ENCODE results near the gene NTN4. TPM values are rescaled to one million over a fixed set of nuclear protein-coding genes. Genes with fewer than 3 reads are reported as not detected.

The NTN4 gene
- total RNA-seq, 1 donor from 2014 or later = not detected

DNA sequence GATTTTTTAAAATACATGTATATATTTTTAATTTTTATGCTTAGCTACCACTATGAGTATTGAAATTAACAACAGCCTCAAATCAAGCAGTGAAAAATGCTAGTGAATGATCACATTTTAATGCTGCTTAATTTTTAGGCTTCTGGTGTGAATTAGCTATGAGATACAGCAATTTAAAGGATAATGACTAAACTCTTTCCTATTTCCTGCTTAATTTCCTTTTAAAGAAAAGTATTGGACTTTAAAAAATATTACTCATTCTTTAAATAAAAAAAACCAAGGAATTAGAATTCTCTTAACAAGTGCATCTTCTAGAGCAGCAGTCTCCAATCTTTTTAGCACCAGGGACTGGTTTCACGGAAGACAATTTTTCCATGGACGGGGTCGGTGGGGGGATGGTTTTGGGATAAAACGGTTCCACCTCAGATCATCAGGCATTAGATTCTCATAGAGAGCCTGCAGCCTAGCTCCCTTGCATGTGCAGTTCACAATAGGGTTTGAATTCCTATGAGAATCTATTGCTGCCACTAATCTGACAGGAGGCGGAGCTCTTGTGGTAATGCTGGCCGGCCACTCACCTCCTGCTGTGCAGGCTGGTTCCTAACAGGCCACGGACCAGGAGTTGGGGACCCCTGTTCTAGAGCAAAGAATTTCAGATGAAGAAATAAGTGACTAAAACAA lies 18.6 kb upstream of the NTN4 start:
- Mint-ChIP-seq H3K36me3 (ENCODE audit: low read depth) (no peaks in the 10 kb centered on the region), H3K9me3 (no peaks in the 10 kb centered on the region), H3K27ac (no peak overlapping the region), H3K4me1 (no peaks in the 10 kb centered on the region), H3K27me3 (peaks cover 26% of the 10 kb centered on the region), H3K4me3 (no peak overlapping the region)
- DNase-seq = no peak
- intact Hi-C loops (cut with micrococcal nuclease) = no loop called here

DNA sequence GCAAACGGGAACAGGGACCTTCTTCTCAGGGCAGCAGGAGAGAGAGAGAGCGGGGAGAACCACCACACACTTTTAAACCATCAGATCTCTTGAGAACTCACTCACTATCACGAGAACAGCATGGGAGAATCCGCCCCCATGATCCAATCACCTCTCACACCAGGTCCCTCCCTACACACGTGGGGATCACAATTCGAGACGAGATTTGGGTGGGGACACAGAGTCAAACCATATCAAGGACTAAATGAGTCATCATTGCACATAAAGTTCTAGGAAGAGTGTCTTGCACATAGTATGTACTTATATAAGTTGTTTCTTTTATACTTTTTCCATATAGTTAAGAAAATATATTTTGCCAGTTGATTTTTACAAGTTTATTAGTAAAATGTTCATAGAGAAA lies 17.6 kb upstream of the NTN4 start:
- no peak overlapping the region for H3K27ac Mint-ChIP-seq
- H3K4me3 Mint-ChIP-seq = no peak overlapping the region
- H3K9me3 Mint-ChIP-seq = no peaks in the 10 kb centered on the region
- H3K27me3 Mint-ChIP-seq = peaks cover 28% of the 10 kb centered on the region
- H3K36me3 Mint-ChIP-seq (ENCODE audit: low read depth) = no peaks in the 10 kb centered on the region
- no peak for DNase-seq
- intact Hi-C loops (cut with micrococcal nuclease) = no loop called here
- no peaks in the 10 kb centered on the region for H3K4me1 Mint-ChIP-seq

- DNase-seq = no peak
- no peak overlapping the region for H3K27ac Mint-ChIP-seq
- no peak overlapping the region for H3K4me3 Mint-ChIP-seq
- intact Hi-C loops (cut with micrococcal nuclease) = no loop called here
- peaks cover 26% of the 10 kb centered on the region for H3K27me3 Mint-ChIP-seq
- no peaks in the 10 kb centered on the region for H3K36me3 Mint-ChIP-seq (ENCODE audit: low read depth)
- H3K4me1 Mint-ChIP-seq = no peaks in the 10 kb centered on the region
- H3K9me3 Mint-ChIP-seq = no peaks in the 10 kb centered on the region
Measured at GRCh38 chr12:95805864-95806671, 15.5 kb upstream of the NTN4 start.

DNA sequence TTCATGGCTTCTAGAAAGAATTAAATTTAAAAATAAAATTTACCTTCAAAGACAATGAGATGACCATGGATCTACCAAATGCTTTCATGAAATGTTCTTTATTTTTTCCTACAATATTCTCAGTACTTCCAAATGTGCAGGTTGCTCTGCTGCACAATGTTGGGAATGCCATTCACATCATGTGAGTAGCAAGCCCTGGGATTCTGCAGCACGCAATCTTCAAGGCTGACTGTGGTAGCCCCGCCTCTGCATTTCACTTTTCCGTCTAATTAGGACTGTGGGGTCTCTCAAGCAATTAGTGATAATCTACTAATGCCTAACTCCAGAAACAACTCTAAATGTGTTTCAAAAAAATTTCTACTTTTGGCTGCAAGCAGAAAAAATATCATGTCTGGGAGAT lies 13.7 kb upstream of the NTN4 start:
- intact Hi-C loops (cut with micrococcal nuclease) = no loop called here

DNA sequence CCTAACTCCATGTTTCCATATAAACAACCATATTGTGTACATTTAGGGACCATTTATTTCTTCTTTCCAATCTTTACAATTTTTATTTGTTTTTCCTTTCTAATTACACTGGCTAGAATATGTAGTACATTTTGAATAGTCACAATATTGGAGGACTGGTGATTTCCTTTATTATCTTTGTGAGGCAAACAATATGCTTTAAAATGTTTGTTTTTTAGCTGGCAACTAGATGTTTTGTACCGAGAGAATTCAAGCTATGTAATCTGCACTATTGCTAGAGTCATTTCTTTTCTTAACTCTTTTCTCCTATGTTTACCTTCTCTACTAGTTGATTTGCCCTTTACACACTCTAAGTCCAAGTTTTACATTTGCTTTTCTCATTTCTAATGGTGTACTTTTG lies 13.3 kb upstream of the NTN4 start:
- intact Hi-C loops (cut with micrococcal nuclease) = no loop called here
- H3K4me1 Mint-ChIP-seq = no peaks in the 10 kb centered on the region
- no peak overlapping the region for H3K4me3 Mint-ChIP-seq
- DNase-seq = no peak
- H3K9me3 Mint-ChIP-seq = no peaks in the 10 kb centered on the region
- no peak overlapping the region for H3K27ac Mint-ChIP-seq
- no peaks in the 10 kb centered on the region for H3K36me3 Mint-ChIP-seq (ENCODE audit: low read depth)
- peaks cover 24% of the 10 kb centered on the region for H3K27me3 Mint-ChIP-seq

More for the DNA sequence above, 13.7 kb upstream of the NTN4 start:
- Mint-ChIP-seq H3K9me3 (no peaks in the 10 kb centered on the region), H3K4me1 (no peaks in the 10 kb centered on the region), H3K27me3 (peaks cover 26% of the 10 kb centered on the region), H3K36me3 (ENCODE audit: low read depth) (no peaks in the 10 kb centered on the region), H3K27ac (no peak overlapping the region), H3K4me3 (no peak overlapping the region)
- DNase-seq = no peak

DNA sequence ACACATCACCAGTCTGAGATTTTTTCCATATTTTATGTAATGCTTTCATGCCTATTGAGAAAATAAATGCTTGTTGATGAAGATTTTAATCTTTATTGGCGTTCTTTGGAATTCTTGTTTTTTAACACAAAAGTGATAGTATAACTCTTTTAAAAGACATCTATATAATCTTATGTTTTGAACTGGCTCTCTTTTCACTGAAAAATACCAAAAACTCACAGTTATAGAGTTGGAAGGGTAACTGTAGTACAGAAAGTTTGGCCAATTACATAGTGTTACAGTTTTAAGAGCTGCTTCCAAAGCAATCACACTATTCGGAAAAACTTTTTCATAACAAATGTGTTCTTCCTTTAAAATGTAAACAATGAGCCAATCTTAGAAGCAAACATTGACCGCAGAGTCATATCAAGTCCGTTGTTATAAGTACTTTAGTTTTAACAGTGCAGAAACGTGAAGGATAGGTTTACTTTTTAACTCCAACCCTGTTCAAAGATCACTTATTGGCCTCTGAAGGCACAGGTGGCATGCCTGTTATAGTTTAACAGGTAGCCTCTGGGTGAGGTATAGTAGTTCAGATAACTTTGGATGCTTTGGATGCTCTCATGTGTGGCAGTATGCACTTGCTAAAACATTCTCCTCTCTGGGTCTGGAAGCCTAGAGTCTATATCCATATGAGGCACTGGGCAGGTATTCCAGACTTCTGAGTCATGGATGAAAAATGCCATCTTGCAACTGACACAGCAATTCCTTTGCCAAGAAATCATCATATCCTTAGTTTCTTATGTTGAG lies 12.1 kb upstream of the NTN4 start:
- Mint-ChIP-seq H3K36me3 (ENCODE audit: low read depth) (no peaks in the 10 kb centered on the region), H3K4me1 (no peaks in the 10 kb centered on the region), H3K27me3 (peaks cover 24% of the 10 kb centered on the region), H3K4me3 (no peak overlapping the region), H3K27ac (no peak overlapping the region), H3K9me3 (no peaks in the 10 kb centered on the region)
- no peak for DNase-seq
- intact Hi-C loops (cut with micrococcal nuclease) = no loop called here

GRCh38 chr12:95796982-95797289 lies 6.4 kb upstream of the NTN4 start:
- peaks cover 44% of the 10 kb centered on the region for H3K27me3 Mint-ChIP-seq
- H3K9me3 Mint-ChIP-seq = no peaks in the 10 kb centered on the region

DNA sequence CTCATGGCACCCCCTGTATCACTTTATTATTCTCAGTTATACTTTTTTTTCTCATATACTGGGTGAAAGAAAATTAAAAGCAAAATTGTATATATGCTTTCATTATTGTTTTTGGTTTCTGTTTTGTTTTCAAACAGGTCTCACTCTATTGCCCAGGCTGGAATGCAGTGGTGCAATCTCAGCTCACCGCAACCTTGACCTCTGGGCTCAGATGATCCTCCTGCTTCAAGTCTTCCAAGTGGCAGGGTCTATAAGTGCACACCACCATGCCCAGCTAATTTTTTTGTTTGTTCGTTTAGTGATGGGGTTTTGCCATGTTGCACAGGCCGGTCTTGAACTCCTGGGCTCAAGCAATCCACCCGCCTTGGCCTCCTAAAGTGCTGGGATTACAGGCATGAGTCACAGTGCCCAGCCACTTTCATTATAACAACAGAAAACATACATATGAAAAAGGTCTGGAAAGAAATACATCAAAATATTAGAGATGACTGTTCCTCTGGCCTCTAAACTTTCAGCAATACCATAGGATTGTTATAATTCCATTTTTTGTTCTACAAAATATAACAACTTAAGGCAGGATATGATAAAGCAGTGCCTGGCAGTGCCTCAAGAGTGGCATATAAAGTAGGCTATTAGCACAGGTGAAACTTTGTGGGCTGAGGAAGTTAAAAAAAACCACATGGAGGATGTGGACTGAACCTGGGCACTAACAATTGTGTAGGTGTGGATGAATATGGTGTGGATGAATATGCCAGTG lies 5.8 kb upstream of the NTN4 start:
- DNase-seq = no peak
- intact Hi-C loops (cut with micrococcal nuclease) = no loop called here
- H3K27ac Mint-ChIP-seq = no peak overlapping the region
- no peak overlapping the region for H3K4me3 Mint-ChIP-seq
- H3K36me3 Mint-ChIP-seq (ENCODE audit: low read depth) = no peaks in the 10 kb centered on the region
- peaks cover 49% of the 10 kb centered on the region for H3K27me3 Mint-ChIP-seq
- no peaks in the 10 kb centered on the region for H3K9me3 Mint-ChIP-seq
- peaks cover 3% of the 10 kb centered on the region for H3K4me1 Mint-ChIP-seq

More at GRCh38 chr12:95796982-95797289, 6.4 kb upstream of the NTN4 start:
- Mint-ChIP-seq H3K27ac (no peak overlapping the region), H3K4me3 (no peak overlapping the region), H3K4me1 (peaks cover 3% of the 10 kb centered on the region), H3K36me3 (ENCODE audit: low read depth) (no peaks in the 10 kb centered on the region)
- no peak for DNase-seq
- intact Hi-C loops (cut with micrococcal nuclease) = no loop called here

GRCh38 chr12:95790917-95791849 lies 619 bp upstream of the NTN4 start:
- Mint-ChIP-seq H3K4me1 (peaks cover 10% of the 10 kb centered on the region), H3K4me3 (peak overlapping the region; percentile 84), H3K9me3 (no peaks in the 10 kb centered on the region), H3K27me3 (peaks cover 72% of the 10 kb centered on the region), H3K36me3 (ENCODE audit: low read depth) (no peaks in the 10 kb centered on the region), H3K27ac (no peak overlapping the region)
- DNase-seq = peak; percentile 62
- intact Hi-C loops (cut with micrococcal nuclease) = no loop called here

- intact Hi-C loops (cut with micrococcal nuclease) = no loop called here
- H3K4me1 Mint-ChIP-seq = peaks cover 10% of the 10 kb centered on the region
- no peak overlapping the region for H3K27ac Mint-ChIP-seq
- H3K4me3 Mint-ChIP-seq = peak overlapping the region; percentile 69
- no peaks in the 10 kb centered on the region for H3K9me3 Mint-ChIP-seq
- DNase-seq = no peak
- peaks cover 74% of the 10 kb centered on the region for H3K27me3 Mint-ChIP-seq
- no peaks in the 10 kb centered on the region for H3K36me3 Mint-ChIP-seq (ENCODE audit: low read depth)
Measured at GRCh38 chr12:95789126-95790032, 1.2 kb downstream of the NTN4 start.

- no peak for DNase-seq
- intact Hi-C loops (cut with micrococcal nuclease) = no loop called here
- Mint-ChIP-seq H3K4me1 (peaks cover 10% of the 10 kb centered on the region), H3K36me3 (ENCODE audit: low read depth) (no peaks in the 10 kb centered on the region), H3K27me3 (peaks cover 72% of the 10 kb centered on the region), H3K27ac (no peak overlapping the region), H3K4me3 (no peak overlapping the region), H3K9me3 (no peaks in the 10 kb centered on the region)
Measured at GRCh38 chr12:95788637-95789036, 1.9 kb downstream of the NTN4 start.

GRCh38 chr12:95787274-95787818 lies 3.2 kb downstream of the NTN4 start:
- intact Hi-C loops (cut with micrococcal nuclease) = no loop called here
- Mint-ChIP-seq H3K4me1 (peaks cover 10% of the 10 kb centered on the region), H3K9me3 (no peaks in the 10 kb centered on the region), H3K36me3 (ENCODE audit: low read depth) (no peaks in the 10 kb centered on the region), H3K27me3 (peaks cover 70% of the 10 kb centered on the region), H3K27ac (no peak overlapping the region), H3K4me3 (no peak overlapping the region)
- DNase-seq = no peak
